Breast epithelium (tissue), 4 donors: ENCODE measurements around the gene TOPBP1. TPM values are rescaled to one million over a fixed set of nuclear protein-coding genes. Genes with fewer than 3 reads are reported as not detected.

ENCODE experiments used
- DNase-seq, 2 donors: peaks; one replicate each; pipeline ENCODE4 v3.0.0-alpha.2; 2019; ENCODE audit warnings: low spot score in 2 of 2
- H3K27ac ChIP-seq, 2 donors: fragments of 200-600 bp; sonication (generic) in 1 of 2; one replicate each; pipeline ENCODE4 v1.5.1; 2016 to 2019; ENCODE audit warnings: mild to moderate bottlenecking in 1 of 2
- H3K27me3 ChIP-seq, 2 donors: fragments of 200-600 bp; sonication (generic) in 1 of 2; one replicate each; pipeline versions ENCODE4 v1.5.1 to v1.6.0; 2017 to 2019; ENCODE audit warnings: control low read depth in 1 of 2, mild to moderate bottlenecking in 1 of 2
- H3K36me3 ChIP-seq: fragments of 200-600 bp; one replicate; pipeline ENCODE4 v1.5.1; 2019
- H3K4me1 ChIP-seq, 2 donors: fragments of 200-600 bp; sonication (generic); one replicate each; pipeline ENCODE4 v1.5.1; 2016 to 2019; ENCODE audit warnings: control low read depth in 1 of 2
- H3K4me3 ChIP-seq, 3 donors: fragments of 200-600 bp; sonication (generic); 1 replicate in 2 of 3; 2 replicates in 1 of 3; pipeline ENCODE4 v1.5.1; 2016 to 2019; ENCODE audit warnings: mild to moderate bottlenecking in 3 of 3, moderate library complexity in 2 of 3
- H3K9me3 ChIP-seq, 2 donors: fragments of 200-600 bp; sonication (generic) in 1 of 2; one replicate each; pipeline ENCODE4 v1.5.1; 2016 to 2019; ENCODE audit warnings: control low read depth in 1 of 2
- CTCF ChIP-seq, 3 donors: fragments of 450-650 bp; IDR thresholded peaks; one replicate each; pipeline ENCODE4 v1.5.1; 2016 to 2017; ENCODE audit warnings: antibody characterized with exemption in 3 of 3, mild to moderate bottlenecking in 3 of 3, moderate library complexity in 3 of 3
- POLR2A ChIP-seq: fragments of 450-650 bp; IDR thresholded peaks from one replicate; pipeline ENCODE4 v1.6.1; 2016; ENCODE audit warnings: antibody characterized with exemption, mild to moderate bottlenecking, moderate library complexity
- POLR2AphosphoS5 ChIP-seq, 3 donors: sonication (generic); formaldehyde crosslinking; IDR thresholded peaks; one replicate each; pipeline ENCODE4 v1.6.1; 2017; ENCODE audit warnings: antibody characterized with exemption in 3 of 3
- intact Hi-C: fragments of 100-400 bp; cut with DNase I; formaldehyde crosslinking; loops from one replicate; pipeline ENCODE4 v1.15.1; 2023; ENCODE audit warnings: low total_unique reads
- total RNA-seq, 3 donors: library from RNA; depleted of rRNA; stranded (reverse); fragments of >200 nt; gene quantifications; one replicate each; pipeline ENCODE4 v1.1.0, GENCODE V29; 2016

The TOPBP1 gene
- total RNA-seq, 3 donors from 2014 or later, result 33.4 to 58.1 (median 38.7) TPM

- Histone ChIP-seq H3K27me3 (no peaks in the 10 kb centered on the region), H3K27ac (no peak overlapping the region), H3K36me3 (no peaks in the 10 kb centered on the region), H3K9me3 (no peaks in the 10 kb centered on the region), H3K4me1 (no peaks in the 10 kb centered on the region), H3K4me3 (no peak overlapping the region)
- intact Hi-C loops, result no loop called here
- no peak for TF ChIP-seq POLR2AphosphoS5 (IDR thresholded peaks at IDR 0.05)
- no peak for TF ChIP-seq POLR2A
- no peak for TF ChIP-seq CTCF (IDR thresholded peaks at IDR 0.05)
- DNase-seq, result no peak
Observed at GRCh38 chr3:133583396-133583795, 78.3 kb downstream of the TOPBP1 start.

GRCh38 chr3:133578548-133579191 lies 83.1 kb downstream of the TOPBP1 start:
- Histone ChIP-seq H3K27ac (no peak overlapping the region), H3K27me3 (no peaks in the 10 kb centered on the region), H3K4me1 (peaks cover 0 to 16% of the 10 kb centered on the region in 2 donors), H3K9me3 (no peaks in the 10 kb centered on the region), H3K36me3 (no peaks in the 10 kb centered on the region), H3K4me3 (peak overlapping the region in 1 of 3 donors; percentile 32)
- intact Hi-C loops, result no loop called here
- TF ChIP-seq POLR2A (no peak), CTCF (IDR thresholded peaks at IDR 0.05) (peak in 2 of 3 donors; percentile 37 to 42), POLR2AphosphoS5 (IDR thresholded peaks at IDR 0.05) (no peak)
- DNase-seq, result no peak

GRCh38 chr3:133576169-133576568 lies 85.6 kb downstream of the TOPBP1 start:
- intact Hi-C loops, result no loop called here
- peaks cover 0 to 16% of the 10 kb centered on the region in 2 donors for H3K4me1 ChIP-seq
- H3K9me3 ChIP-seq, result no peaks in the 10 kb centered on the region
- no peak for DNase-seq
- no peaks in the 10 kb centered on the region for H3K36me3 ChIP-seq
- no peaks in the 10 kb centered on the region for H3K27me3 ChIP-seq
- TF ChIP-seq POLR2AphosphoS5 (IDR thresholded peaks at IDR 0.05), result no peak
- no peak for TF ChIP-seq CTCF (IDR thresholded peaks at IDR 0.05)
- no peak for TF ChIP-seq POLR2A
- H3K27ac ChIP-seq, result no peak overlapping the region
- peak overlapping the region; percentile 56 to 91 (median 84) for H3K4me3 ChIP-seq

- intact Hi-C loops, result no loop called here
- H3K9me3 ChIP-seq, result no peaks in the 10 kb centered on the region
- DNase-seq, result no peak
- peak overlapping the region; percentile 56 to 91 (median 84) for H3K4me3 ChIP-seq
- no peaks in the 10 kb centered on the region for H3K36me3 ChIP-seq
- H3K27ac ChIP-seq, result peak overlapping the region; percentile 97 to 99
- H3K4me1 ChIP-seq, result peaks cover 0 to 16% of the 10 kb centered on the region in 2 donors
- H3K27me3 ChIP-seq, result no peaks in the 10 kb centered on the region
- TF ChIP-seq CTCF (IDR thresholded peaks at IDR 0.05) (no peak), POLR2A (no peak), POLR2AphosphoS5 (IDR thresholded peaks at IDR 0.05) (no peak)
Observed at GRCh38 chr3:133575086-133575485, 86.7 kb downstream of the TOPBP1 start.

GRCh38 chr3:133574260-133574881 lies 87.4 kb downstream of the TOPBP1 start:
- TF ChIP-seq POLR2AphosphoS5 (IDR thresholded peaks at IDR 0.05) (peak; percentile 65 to 83 (median 80)), POLR2A (no peak), CTCF (IDR thresholded peaks at IDR 0.05) (no peak)
- Histone ChIP-seq H3K4me3 (peak overlapping the region; percentile 56 to 91 (median 84)), H3K27ac (peak overlapping the region; percentile 97 to 99), H3K9me3 (no peaks in the 10 kb centered on the region), H3K27me3 (no peaks in the 10 kb centered on the region), H3K4me1 (peaks cover 0 to 16% of the 10 kb centered on the region in 2 donors), H3K36me3 (no peaks in the 10 kb centered on the region)
- intact Hi-C loops, result no loop called here
- peak; percentile 48 to 63 for DNase-seq
